ENCODE data around the gene PSMD4. TPM values are rescaled to one million over a fixed set of nuclear protein-coding genes. Genes with fewer than 3 reads are reported as not detected.

The PSMD4 gene
- polyA plus RNA-seq, 4 donors = 112 to 182 (median 153) TPM

DNA sequence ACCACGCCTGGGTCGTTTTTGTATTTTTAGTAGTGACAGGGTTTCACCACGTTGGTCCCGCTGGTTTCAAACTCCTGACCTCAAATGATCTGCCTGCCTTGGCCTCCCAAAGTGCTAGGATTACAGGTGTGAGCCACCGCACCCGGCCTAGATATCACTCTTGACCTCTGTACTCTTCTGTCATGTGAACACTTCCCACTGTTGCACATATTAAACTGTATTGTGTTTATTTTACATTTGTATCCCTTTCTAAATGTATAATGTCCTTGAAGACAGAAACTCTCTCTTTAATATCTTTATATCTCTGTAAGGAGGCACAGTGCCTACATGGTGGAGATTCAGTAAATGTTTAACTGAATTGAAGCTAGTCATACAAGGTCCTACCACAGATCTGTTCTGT is 19.3 kb upstream of the PSMD4 start:
- no peak overlapping the region for H3K4me3 ChIP-seq (ENCODE audit: low read depth in 1 of 3, low read length in 3 of 3)
- H3K27me3 ChIP-seq (ENCODE audit: control insufficient read depth in 3 of 3, insufficient read depth in 3 of 3, low read length in 3 of 3) = no peaks in the 10 kb centered on the region
- peaks cover 33 to 66% (median 44%) of the 10 kb centered on the region in 3 donors for H3K36me3 ChIP-seq (ENCODE audit: control insufficient read depth in 3 of 3, insufficient read depth in 2 of 3, low read depth in 1 of 3, low read length in 3 of 3)
- FAIRE-seq = no peak
- no peak overlapping the region for H3K27ac ChIP-seq (ENCODE audit: low read depth in 1 of 3, low read length in 2 of 3)
- 67 to 87% (median 76%) methylated on average over 6 of the region's 6 CpGs for WGBS, 3 donors
- no peaks in the 10 kb centered on the region for H3K4me1 ChIP-seq (ENCODE audit: control insufficient read depth in 3 of 3, insufficient read depth in 2 of 3, low read depth in 1 of 3, low read length in 2 of 3)
- no peaks in the 10 kb centered on the region for H3K9me3 ChIP-seq (ENCODE audit: control insufficient read depth in 2 of 2, insufficient read depth in 1 of 2, low read depth in 1 of 2, low read length in 1 of 2)
- peak in 1 of 2 donors; percentile 32 for DNase-seq

DNA sequence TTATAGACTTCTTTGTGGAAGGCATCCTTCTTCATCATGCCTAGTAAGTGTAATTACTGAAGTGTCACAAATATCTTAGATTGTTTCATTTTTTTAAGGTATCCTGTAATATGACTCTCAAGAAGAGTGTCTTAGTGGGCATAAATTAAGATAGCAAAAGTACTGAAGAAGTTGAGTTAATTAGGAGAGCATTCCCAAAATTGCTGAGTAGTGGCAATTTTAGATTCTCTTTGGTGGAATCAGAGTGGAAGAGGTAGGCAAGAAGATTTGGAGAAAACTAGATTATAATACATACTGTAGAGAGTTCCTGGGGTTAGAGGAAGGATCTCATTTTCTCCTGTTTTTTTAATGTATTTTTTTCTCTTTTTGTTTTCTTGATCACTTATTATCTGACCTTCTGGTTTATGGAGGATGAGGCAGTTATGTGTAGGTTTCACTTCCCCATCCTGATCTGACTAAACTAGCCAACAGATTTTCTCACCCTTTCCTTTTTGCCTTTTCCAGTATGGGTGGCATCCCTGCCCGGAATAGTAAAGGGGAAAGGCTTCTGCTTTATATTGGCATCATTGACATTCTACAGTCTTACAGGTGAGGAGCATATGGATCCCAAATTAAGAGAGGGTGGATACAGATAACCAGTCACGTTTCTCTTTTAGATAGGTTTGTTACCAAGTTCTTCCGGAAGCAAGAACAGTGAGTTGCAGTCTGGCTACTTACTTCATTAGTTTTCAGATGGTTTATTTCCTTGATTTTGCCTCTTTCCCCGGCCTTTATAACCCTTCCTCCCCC is 16.7 kb upstream of the PSMD4 start:
- H3K27ac ChIP-seq (ENCODE audit: low read depth in 1 of 3, low read length in 2 of 3) = no peak overlapping the region
- 87 to 97% (median 88%) methylated on average over 4 of the region's 4 CpGs for WGBS, 3 donors
- H3K4me1 ChIP-seq (ENCODE audit: control insufficient read depth in 3 of 3, insufficient read depth in 2 of 3, low read depth in 1 of 3, low read length in 2 of 3) = no peaks in the 10 kb centered on the region
- no peaks in the 10 kb centered on the region for H3K9me3 ChIP-seq (ENCODE audit: control insufficient read depth in 2 of 2, insufficient read depth in 1 of 2, low read depth in 1 of 2, low read length in 1 of 2)
- H3K27me3 ChIP-seq (ENCODE audit: control insufficient read depth in 3 of 3, insufficient read depth in 3 of 3, low read length in 3 of 3) = no peaks in the 10 kb centered on the region
- FAIRE-seq (no peak), DNase-seq (no peak)
- H3K4me3 ChIP-seq (ENCODE audit: low read depth in 1 of 3, low read length in 3 of 3) = no peak overlapping the region
- peaks cover 35 to 66% (median 37%) of the 10 kb centered on the region in 3 donors for H3K36me3 ChIP-seq (ENCODE audit: control insufficient read depth in 3 of 3, insufficient read depth in 2 of 3, low read depth in 1 of 3, low read length in 3 of 3)

DNA sequence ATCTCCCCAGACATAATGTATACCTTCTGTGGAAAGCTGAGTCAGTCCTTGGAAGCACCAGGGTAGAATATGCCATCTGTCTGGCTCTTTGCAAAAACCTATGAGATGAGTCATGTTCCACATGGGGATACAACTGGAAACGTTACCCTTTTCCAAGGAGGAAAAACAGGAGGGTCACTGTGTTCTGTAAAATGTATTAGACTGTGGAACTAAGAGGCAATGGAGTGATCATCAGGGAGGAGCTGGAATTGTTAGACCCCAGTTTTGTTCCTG is 16.1 kb upstream of the PSMD4 start:
- H3K9me3 ChIP-seq (ENCODE audit: control insufficient read depth in 2 of 2, insufficient read depth in 1 of 2, low read depth in 1 of 2, low read length in 1 of 2) = no peaks in the 10 kb centered on the region
- H3K36me3 ChIP-seq (ENCODE audit: control insufficient read depth in 3 of 3, insufficient read depth in 2 of 3, low read depth in 1 of 3, low read length in 3 of 3) = peaks cover 39 to 61% (median 42%) of the 10 kb centered on the region in 3 donors
- H3K27me3 ChIP-seq (ENCODE audit: control insufficient read depth in 3 of 3, insufficient read depth in 3 of 3, low read length in 3 of 3) = no peaks in the 10 kb centered on the region
- no peak for DNase-seq
- H3K27ac ChIP-seq (ENCODE audit: low read depth in 1 of 3, low read length in 2 of 3) = no peak overlapping the region
- no peak overlapping the region for H3K4me3 ChIP-seq (ENCODE audit: low read depth in 1 of 3, low read length in 3 of 3)
- no peaks in the 10 kb centered on the region for H3K4me1 ChIP-seq (ENCODE audit: control insufficient read depth in 3 of 3, insufficient read depth in 2 of 3, low read depth in 1 of 3, low read length in 2 of 3)
- no peak for FAIRE-seq
- 63 to 89% (median 68%) methylated on average over 1 of the region's 1 CpG for WGBS, 3 donors

DNA sequence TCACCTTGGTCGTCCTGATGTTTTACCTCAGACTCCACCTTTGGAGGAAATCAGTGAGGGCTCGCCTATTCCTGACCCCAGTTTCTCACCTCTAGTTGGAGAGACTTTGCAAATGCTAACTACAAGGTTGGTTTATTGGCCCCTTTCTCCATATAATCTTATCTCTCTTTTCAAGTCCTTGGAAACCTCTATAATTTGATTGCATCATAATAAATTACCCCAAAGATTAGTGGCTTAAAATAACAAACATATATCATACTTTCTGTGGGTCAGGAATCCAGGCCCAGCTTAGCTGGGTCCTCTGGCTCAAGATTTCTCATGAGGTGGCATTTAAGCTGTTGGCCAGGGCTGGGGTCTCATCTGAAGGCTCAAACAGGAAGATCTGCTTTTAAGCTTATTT is 12.1 kb upstream of the PSMD4 start:
- no peak overlapping the region for H3K27ac ChIP-seq (ENCODE audit: low read depth in 1 of 3, low read length in 2 of 3)

DNA sequence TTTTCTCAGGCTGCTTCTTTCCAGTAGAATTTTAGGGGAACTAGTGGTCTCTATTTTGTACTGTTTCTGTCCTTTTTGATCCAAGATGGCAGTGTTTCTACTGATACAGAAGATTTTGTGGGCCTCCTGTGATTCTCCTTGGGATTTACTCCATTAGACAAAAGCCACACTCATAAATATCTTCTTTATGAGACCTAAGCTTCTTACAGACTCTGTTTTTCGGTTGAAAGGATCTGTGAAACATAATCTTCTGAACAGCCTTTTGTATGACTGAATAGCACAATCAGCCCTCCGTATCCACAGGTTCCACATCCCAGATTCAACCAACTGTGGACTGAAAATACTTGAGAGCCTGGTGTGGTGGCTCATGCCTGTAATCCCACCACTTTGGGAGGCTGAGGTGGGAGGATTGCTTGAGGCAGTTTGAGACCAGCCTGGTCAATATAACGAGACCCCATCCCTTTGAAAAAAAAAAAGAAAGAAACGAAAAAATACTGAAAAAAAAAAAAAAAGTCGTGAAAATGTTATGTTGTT is 10.8 kb upstream of the PSMD4 start:
- no peak for DNase-seq
- H3K4me1 ChIP-seq (ENCODE audit: control insufficient read depth in 3 of 3, insufficient read depth in 2 of 3, low read depth in 1 of 3, low read length in 2 of 3) = no peaks in the 10 kb centered on the region
- H3K9me3 ChIP-seq (ENCODE audit: control insufficient read depth in 2 of 2, insufficient read depth in 1 of 2, low read depth in 1 of 2, low read length in 1 of 2) = no peaks in the 10 kb centered on the region
- H3K4me3 ChIP-seq (ENCODE audit: low read depth in 1 of 3, low read length in 3 of 3) = no peak overlapping the region
- peaks cover 29 to 65% (median 34%) of the 10 kb centered on the region in 3 donors for H3K36me3 ChIP-seq (ENCODE audit: control insufficient read depth in 3 of 3, insufficient read depth in 2 of 3, low read depth in 1 of 3, low read length in 3 of 3)
- no peaks in the 10 kb centered on the region for H3K27me3 ChIP-seq (ENCODE audit: control insufficient read depth in 3 of 3, insufficient read depth in 3 of 3, low read length in 3 of 3)
- WGBS, 3 donors = 83 to 91% (median 84%) methylated on average over 5 of the region's 5 CpGs
- no peak for FAIRE-seq
- H3K27ac ChIP-seq (ENCODE audit: low read depth in 1 of 3, low read length in 2 of 3) = no peak overlapping the region

More for the DNA sequence above, 12.1 kb upstream of the PSMD4 start:
- no peak overlapping the region for H3K4me3 ChIP-seq (ENCODE audit: low read depth in 1 of 3, low read length in 3 of 3)
- H3K27me3 ChIP-seq (ENCODE audit: control insufficient read depth in 3 of 3, insufficient read depth in 3 of 3, low read length in 3 of 3) = no peaks in the 10 kb centered on the region
- peaks cover 29 to 59% (median 34%) of the 10 kb centered on the region in 3 donors for H3K36me3 ChIP-seq (ENCODE audit: control insufficient read depth in 3 of 3, insufficient read depth in 2 of 3, low read depth in 1 of 3, low read length in 3 of 3)
- WGBS, 3 donors = 38 to 75% (median 53%) methylated on average over 2 of the region's 2 CpGs
- DNase-seq = no peak
- H3K9me3 ChIP-seq (ENCODE audit: control insufficient read depth in 2 of 2, insufficient read depth in 1 of 2, low read depth in 1 of 2, low read length in 1 of 2) = no peaks in the 10 kb centered on the region
- H3K4me1 ChIP-seq (ENCODE audit: control insufficient read depth in 3 of 3, insufficient read depth in 2 of 3, low read depth in 1 of 3, low read length in 2 of 3) = no peaks in the 10 kb centered on the region
- no peak for FAIRE-seq

DNA sequence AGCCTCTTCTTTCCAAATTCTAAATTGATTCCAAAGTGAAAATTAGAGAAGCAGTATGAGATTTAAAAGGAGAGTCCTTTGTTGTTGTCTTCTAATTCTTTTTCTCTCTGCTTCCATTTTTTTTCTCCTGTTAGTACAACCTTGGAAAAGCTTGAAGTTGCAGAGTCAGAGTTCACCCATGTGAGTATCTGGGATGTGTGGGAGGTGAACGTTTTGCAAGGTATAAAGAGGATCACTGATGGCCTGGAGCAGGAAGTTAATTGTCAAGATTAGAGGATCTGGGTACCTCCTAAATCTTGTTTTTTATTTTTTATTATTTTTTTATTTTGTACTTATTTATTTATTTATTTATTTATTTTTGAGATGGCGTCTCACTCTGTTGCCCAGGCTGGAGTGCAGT is 7.7 kb upstream of the PSMD4 start:
- H3K36me3 ChIP-seq (ENCODE audit: control insufficient read depth in 3 of 3, insufficient read depth in 2 of 3, low read depth in 1 of 3, low read length in 3 of 3) = peaks cover 19 to 52% (median 26%) of the 10 kb centered on the region in 3 donors
- no peaks in the 10 kb centered on the region for H3K27me3 ChIP-seq (ENCODE audit: control insufficient read depth in 3 of 3, insufficient read depth in 3 of 3, low read length in 3 of 3)
- 80 to 87% (median 80%) methylated on average over 2 of the region's 2 CpGs for WGBS, 3 donors
- no peak overlapping the region for H3K4me3 ChIP-seq (ENCODE audit: low read depth in 1 of 3, low read length in 3 of 3)
- no peaks in the 10 kb centered on the region for H3K4me1 ChIP-seq (ENCODE audit: control insufficient read depth in 3 of 3, insufficient read depth in 2 of 3, low read depth in 1 of 3, low read length in 2 of 3)
- no peak for DNase-seq
- H3K27ac ChIP-seq (ENCODE audit: low read depth in 1 of 3, low read length in 2 of 3) = no peak overlapping the region
- no peak for FAIRE-seq
- no peaks in the 10 kb centered on the region for H3K9me3 ChIP-seq (ENCODE audit: control insufficient read depth in 2 of 2, insufficient read depth in 1 of 2, low read depth in 1 of 2, low read length in 1 of 2)

DNA sequence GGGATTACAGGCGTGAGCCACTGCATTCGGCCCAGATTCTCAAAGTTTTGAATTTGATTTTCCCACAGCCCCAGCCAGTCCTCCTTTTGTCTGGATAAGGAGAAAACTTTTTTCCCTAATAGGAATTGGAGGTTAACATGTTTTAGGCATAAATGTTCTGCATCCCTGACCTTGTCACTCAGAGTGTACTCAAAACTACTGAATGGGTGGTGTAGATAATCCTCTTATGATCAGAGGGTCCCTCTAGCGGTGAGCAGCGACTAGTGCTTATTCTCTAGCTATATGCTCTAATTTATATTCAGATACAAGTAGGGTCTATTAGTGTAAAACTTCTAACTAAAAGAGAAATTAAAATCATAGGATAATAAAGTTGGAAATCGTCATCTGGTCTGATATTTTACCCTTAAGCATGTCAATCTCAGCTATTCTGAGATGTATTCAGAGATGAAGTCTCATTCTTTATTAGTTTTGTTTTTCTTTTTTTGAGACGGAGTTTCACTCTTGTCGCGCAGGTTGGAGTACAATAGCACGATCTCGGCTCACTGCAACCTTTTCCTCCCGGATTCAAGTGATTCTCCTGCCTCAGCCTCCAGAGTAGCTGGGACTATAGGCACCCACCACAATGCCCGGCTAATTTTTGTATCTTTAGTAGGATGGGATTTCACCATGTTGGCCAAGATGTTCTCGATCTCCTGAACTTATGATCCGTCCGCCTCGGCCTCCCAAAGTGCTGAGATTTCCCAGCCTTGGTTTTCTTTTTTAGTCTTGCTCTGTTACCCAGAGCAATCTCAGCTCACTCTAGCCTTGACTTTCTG is 2.7 kb upstream of the PSMD4 start:
- DNase-seq (peak; percentile 76 to 79), FAIRE-seq (no peak)
- H3K9me3 ChIP-seq (ENCODE audit: control insufficient read depth in 2 of 2, insufficient read depth in 1 of 2, low read depth in 1 of 2, low read length in 1 of 2) = no peaks in the 10 kb centered on the region
- no peaks in the 10 kb centered on the region for H3K27me3 ChIP-seq (ENCODE audit: control insufficient read depth in 3 of 3, insufficient read depth in 3 of 3, low read length in 3 of 3)
- H3K36me3 ChIP-seq (ENCODE audit: control insufficient read depth in 3 of 3, insufficient read depth in 2 of 3, low read depth in 1 of 3, low read length in 3 of 3) = peaks cover 0 to 24% (median 10%) of the 10 kb centered on the region in 3 donors
- no peak overlapping the region for H3K27ac ChIP-seq (ENCODE audit: low read depth in 1 of 3, low read length in 2 of 3)
- WGBS, 3 donors = 62 to 66% (median 63%) methylated on average over 16 of the region's 16 CpGs
- H3K4me3 ChIP-seq (ENCODE audit: low read depth in 1 of 3, low read length in 3 of 3) = no peak overlapping the region
- H3K4me1 ChIP-seq (ENCODE audit: control insufficient read depth in 3 of 3, insufficient read depth in 2 of 3, low read depth in 1 of 3, low read length in 2 of 3) = peaks cover 0 to 3% (median 3%) of the 10 kb centered on the region in 3 donors

DNA sequence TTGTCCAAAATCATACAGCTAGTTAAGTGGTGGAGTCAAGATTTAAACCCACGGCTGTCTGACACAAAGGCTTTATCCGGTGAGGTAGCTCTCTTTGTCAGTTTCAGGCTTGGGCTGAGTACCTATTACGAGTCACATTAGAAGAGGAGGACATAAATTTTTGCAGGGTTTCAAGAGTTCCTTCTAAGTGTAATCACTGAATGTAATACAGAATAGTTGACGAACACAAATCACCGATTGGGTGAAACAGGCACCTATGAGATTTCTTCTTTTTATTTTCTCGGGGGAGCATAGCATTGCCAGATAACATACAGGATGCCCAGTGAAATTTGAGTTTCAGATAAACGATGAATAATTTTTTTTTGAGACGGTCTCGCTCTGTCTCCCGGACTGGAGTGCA is 847 bp downstream of the PSMD4 start:
- Histone ChIP-seq H3K4me3 (ENCODE audit: low read depth in 1 of 3, low read length in 3 of 3) (peak overlapping the region in 2 of 3 donors; percentile 80 to 93), H3K9me3 (ENCODE audit: control insufficient read depth in 2 of 2, insufficient read depth in 1 of 2, low read depth in 1 of 2, low read length in 1 of 2) (no peaks in the 10 kb centered on the region), H3K27ac (ENCODE audit: low read depth in 1 of 3, low read length in 2 of 3) (no peak overlapping the region), H3K36me3 (ENCODE audit: control insufficient read depth in 3 of 3, insufficient read depth in 2 of 3, low read depth in 1 of 3, low read length in 3 of 3) (peaks cover 0 to 10% (median 0%) of the 10 kb centered on the region in 3 donors), H3K27me3 (ENCODE audit: control insufficient read depth in 3 of 3, insufficient read depth in 3 of 3, low read length in 3 of 3) (no peaks in the 10 kb centered on the region), H3K4me1 (ENCODE audit: control insufficient read depth in 3 of 3, insufficient read depth in 2 of 3, low read depth in 1 of 3, low read length in 2 of 3) (peaks cover 0 to 3% (median 3%) of the 10 kb centered on the region in 3 donors)
- DNase-seq = no peak
- FAIRE-seq = no peak
- 7 to 24% (median 19%) methylated on average over 10 of the region's 10 CpGs for WGBS, 3 donors

All from small intestine (tissue), 7 donors.